MCF 10A (cell line): Measurements from ENCODE around the gene KLF13. TPM values are rescaled to one million over a fixed set of nuclear protein-coding genes. Genes with fewer than 3 reads are reported as not detected.

Experiments used
- BruUV-seq: library from RNA; stranded (reverse); fragments of 400-500 nt; replicated peaks from 2 replicates; lab custom pipeline; 2021; lab: Mats Ljungman, UMichigan
- CTCF ChIA-PET: fragments of 300-600 bp; sonication (Branson Sonifier 250); formaldehyde crosslinking; extraction: SDS; loops from one replicate; lab custom pipeline; 2021; ENCODE audit warnings: antibody characterized with exemption, inconsistent platforms; lab: Yijun Ruan, JAX
- POLR2A ChIA-PET: fragments of 300-600, 350-650 bp; sonication (Branson Sonifier 250); formaldehyde crosslinking; extraction: SDS; loops from one replicate; lab custom pipeline; 2020; ENCODE audit warnings: antibody characterized with exemption, inconsistent platforms; lab: Yijun Ruan, JAX
- DNase-seq: peaks from one replicate; pipeline ENCODE4 v3.0.0-alpha.2; 2018; ENCODE audit not compliant: unreplicated experiment
- H3K27ac Mint-ChIP-seq: one replicate; pipeline ENCODE4 v1.8.0; 2022; ENCODE audit warnings: mild to moderate bottlenecking, low read depth, mixed read lengths; ENCODE audit not compliant: unreplicated experiment
- H3K27me3 Mint-ChIP-seq: one replicate; pipeline ENCODE4 v1.8.0; 2022; ENCODE audit warnings: mixed read lengths; ENCODE audit not compliant: insufficient read depth, unreplicated experiment
- H3K36me3 Mint-ChIP-seq: one replicate; pipeline ENCODE4 v1.8.0; 2022; ENCODE audit warnings: mild to moderate bottlenecking, moderate library complexity, mixed read lengths; ENCODE audit not compliant: insufficient read depth, unreplicated experiment
- H3K4me1 Mint-ChIP-seq: one replicate; pipeline ENCODE4 v1.8.0; 2022; ENCODE audit warnings: mixed read lengths; ENCODE audit not compliant: insufficient read depth, unreplicated experiment
- H3K4me3 Mint-ChIP-seq: one replicate; pipeline ENCODE4 v1.8.0; 2022; ENCODE audit warnings: mild to moderate bottlenecking, moderate library complexity, mixed read lengths; ENCODE audit not compliant: unreplicated experiment
- H3K9me3 Mint-ChIP-seq: one replicate; pipeline ENCODE4 v1.8.0; 2022; ENCODE audit warnings: mixed read lengths; ENCODE audit not compliant: unreplicated experiment
- intact Hi-C: fragments of 100-400 bp; cut with micrococcal nuclease; formaldehyde crosslinking; loops from 2 replicates; pipeline ENCODE4 v1.14.1; 2022
- total RNA-seq: library from RNA; stranded (reverse); gene quantifications from 2 replicates; pipeline ENCODE4 v1.2.3, GENCODE V29; 2022
- TF ChIP-seq, protein P1 (sequence below): fragments of 200-600 bp; IDR thresholded peaks from one replicate; pipeline ENCODE4 v1.8.0; 2022; ENCODE audit warnings: antibody characterized with exemption, mild to moderate bottlenecking; ENCODE audit not compliant: unreplicated experiment

The KLF13 gene
- total RNA-seq, 1 experiment from 2014 or later, result 83.1 TPM

GRCh38 chr15:31375772-31376171 is 49.1 kb downstream of the KLF13 start:
- ChIA-PET CTCF (interaction anchor here (0.7 to 1.4 kb wide), 2 partner anchors 9 to 292 kb away, joined by 3 to 4 read pairs; no protein-coding TSS in a partner anchor), POLR2A (no interaction called here)
- no peaks in the 10 kb centered on the region for H3K27me3 Mint-ChIP-seq
- H3K4me3 Mint-ChIP-seq, result no peak overlapping the region
- H3K4me1 Mint-ChIP-seq, result peaks cover 8% of the 10 kb centered on the region
- no peak overlapping the region for H3K27ac Mint-ChIP-seq
- H3K9me3 Mint-ChIP-seq, result no peaks in the 10 kb centered on the region
- TF ChIP-seq, protein P1, sequence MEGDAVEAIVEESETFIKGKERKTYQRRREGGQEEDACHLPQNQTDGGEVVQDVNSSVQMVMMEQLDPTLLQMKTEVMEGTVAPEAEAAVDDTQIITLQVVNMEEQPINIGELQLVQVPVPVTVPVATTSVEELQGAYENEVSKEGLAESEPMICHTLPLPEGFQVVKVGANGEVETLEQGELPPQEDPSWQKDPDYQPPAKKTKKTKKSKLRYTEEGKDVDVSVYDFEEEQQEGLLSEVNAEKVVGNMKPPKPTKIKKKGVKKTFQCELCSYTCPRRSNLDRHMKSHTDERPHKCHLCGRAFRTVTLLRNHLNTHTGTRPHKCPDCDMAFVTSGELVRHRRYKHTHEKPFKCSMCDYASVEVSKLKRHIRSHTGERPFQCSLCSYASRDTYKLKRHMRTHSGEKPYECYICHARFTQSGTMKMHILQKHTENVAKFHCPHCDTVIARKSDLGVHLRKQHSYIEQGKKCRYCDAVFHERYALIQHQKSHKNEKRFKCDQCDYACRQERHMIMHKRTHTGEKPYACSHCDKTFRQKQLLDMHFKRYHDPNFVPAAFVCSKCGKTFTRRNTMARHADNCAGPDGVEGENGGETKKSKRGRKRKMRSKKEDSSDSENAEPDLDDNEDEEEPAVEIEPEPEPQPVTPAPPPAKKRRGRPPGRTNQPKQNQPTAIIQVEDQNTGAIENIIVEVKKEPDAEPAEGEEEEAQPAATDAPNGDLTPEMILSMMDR, result no peak
- H3K36me3 Mint-ChIP-seq, result peaks cover 93% of the 10 kb centered on the region
- no TSS peak for BruUV-seq
- intact Hi-C loops, result no loop called here
- no peak for DNase-seq

GRCh38 chr15:31376511-31376910 is 49.9 kb downstream of the KLF13 start:
- TF ChIP-seq, protein P1, result no peak
- H3K9me3 Mint-ChIP-seq, result no peaks in the 10 kb centered on the region
- POLR2A ChIA-PET, result interaction anchor here (1.3 kb wide), 1 partner anchor 16 kb away, joined by 4 read pairs; no protein-coding TSS in a partner anchor

DNA sequence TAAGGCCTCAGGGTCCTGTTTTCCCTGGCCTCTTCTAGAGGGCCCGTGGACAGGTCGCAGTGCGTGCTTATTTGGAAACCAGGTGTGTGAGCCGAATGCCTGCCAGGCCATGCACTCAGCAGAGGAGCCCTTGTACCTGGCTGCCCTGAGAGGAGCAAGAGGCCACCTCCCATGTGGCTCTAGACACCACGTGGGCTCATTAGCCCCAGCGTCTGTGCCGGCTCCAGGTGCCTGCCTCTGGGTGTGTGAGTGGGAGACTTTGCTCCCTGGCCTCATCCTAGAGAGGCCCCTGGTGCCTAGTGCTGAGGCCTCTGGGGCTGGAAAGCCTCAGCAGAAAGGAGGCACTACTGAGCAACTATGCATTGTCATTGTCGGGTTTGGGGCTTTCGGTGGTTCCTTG is 50.4 kb downstream of the KLF13 start:
- Mint-ChIP-seq H3K9me3 (no peaks in the 10 kb centered on the region), H3K27me3 (no peaks in the 10 kb centered on the region), H3K4me3 (no peak overlapping the region), H3K27ac (no peak overlapping the region), H3K36me3 (peaks cover 94% of the 10 kb centered on the region), H3K4me1 (peaks cover 5% of the 10 kb centered on the region)
- intact Hi-C loops, result no loop called here
- TF ChIP-seq, protein P1, result no peak
- ChIA-PET CTCF (interaction anchor here (1.3 to 1.4 kb wide), 2 partner anchors 10 to 112 kb away, joined by 4 read pairs; no protein-coding TSS in a partner anchor), POLR2A (interaction anchor here (1.3 kb wide), 1 partner anchor 15 kb away, joined by 4 read pairs; no protein-coding TSS in a partner anchor)
- no TSS peak for BruUV-seq
- DNase-seq, result no peak

More at GRCh38 chr15:31376511-31376910, 49.9 kb downstream of the KLF13 start:
- no peak for DNase-seq
- H3K36me3 Mint-ChIP-seq, result peaks cover 94% of the 10 kb centered on the region
- CTCF ChIA-PET, result interaction anchor here (1.4 kb wide), 1 partner anchor 9 kb away, joined by 4 read pairs; no protein-coding TSS in a partner anchor
- BruUV-seq, result no TSS peak
- peaks cover 5% of the 10 kb centered on the region for H3K4me1 Mint-ChIP-seq
- H3K27me3 Mint-ChIP-seq, result no peaks in the 10 kb centered on the region
- no peak overlapping the region for H3K4me3 Mint-ChIP-seq
- H3K27ac Mint-ChIP-seq, result no peak overlapping the region
- intact Hi-C loops, result no loop called here

GRCh38 chr15:31378363-31378903 is 51.8 kb downstream of the KLF13 start:
- Mint-ChIP-seq H3K4me3 (no peak overlapping the region), H3K27ac (no peak overlapping the region), H3K36me3 (peaks cover 86% of the 10 kb centered on the region), H3K4me1 (no peaks in the 10 kb centered on the region), H3K9me3 (no peaks in the 10 kb centered on the region), H3K27me3 (no peaks in the 10 kb centered on the region)
- intact Hi-C loops, result no loop called here
- no peak for DNase-seq
- TF ChIP-seq, protein P1, result no peak
- POLR2A ChIA-PET, result no interaction called here
- CTCF ChIA-PET, result interaction anchor here (0.9 to 2.1 kb wide), 4 partner anchors 12 to 111 kb away, joined by 4 to 10 read pairs (median 4); no protein-coding TSS in a partner anchor
- BruUV-seq, result no TSS peak
